Measurements from ENCODE around the gene ATF4. TPM values are rescaled to one million over a fixed set of nuclear protein-coding genes. Genes with fewer than 3 reads are reported as not detected.

ATF4 gene
- total and polyA plus RNA-seq, 2 of the 13 experiments (the other 11 are each of a cell fraction or from before 2014, with no cell fraction given): 486 to 1,297 TPM

DNA sequence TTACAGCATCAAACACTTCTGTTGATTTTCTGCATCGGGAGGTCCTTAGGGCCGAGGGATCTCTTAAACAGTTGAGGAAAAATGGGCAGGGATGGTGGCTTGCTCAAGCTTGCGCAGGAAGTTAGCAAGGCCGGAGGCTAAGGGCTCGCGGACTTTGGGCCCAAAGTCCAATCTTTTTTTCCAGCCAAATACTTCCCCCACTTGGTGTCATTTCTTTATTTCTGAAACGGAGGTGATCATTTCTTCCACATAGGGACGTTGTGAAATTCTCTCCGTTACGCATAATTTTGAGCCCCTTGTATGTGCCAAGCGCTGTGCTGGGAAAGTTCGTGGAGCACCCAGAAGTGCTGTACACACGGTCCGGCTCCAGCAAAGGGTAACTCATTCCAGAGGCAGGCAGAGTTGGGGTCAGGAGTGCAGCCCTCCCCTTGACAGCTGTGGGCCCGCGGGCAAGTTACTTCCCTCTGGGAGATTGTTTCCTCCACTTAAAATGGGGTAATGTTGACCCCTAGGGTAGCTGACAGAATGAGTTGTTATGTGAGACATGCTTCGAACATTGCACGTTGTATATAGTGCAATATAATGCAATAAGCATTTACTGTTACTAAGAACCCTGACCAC is 17.5 kb upstream of the ATF4 start (continued):
- TF ChIP-seq, protein P1, sequence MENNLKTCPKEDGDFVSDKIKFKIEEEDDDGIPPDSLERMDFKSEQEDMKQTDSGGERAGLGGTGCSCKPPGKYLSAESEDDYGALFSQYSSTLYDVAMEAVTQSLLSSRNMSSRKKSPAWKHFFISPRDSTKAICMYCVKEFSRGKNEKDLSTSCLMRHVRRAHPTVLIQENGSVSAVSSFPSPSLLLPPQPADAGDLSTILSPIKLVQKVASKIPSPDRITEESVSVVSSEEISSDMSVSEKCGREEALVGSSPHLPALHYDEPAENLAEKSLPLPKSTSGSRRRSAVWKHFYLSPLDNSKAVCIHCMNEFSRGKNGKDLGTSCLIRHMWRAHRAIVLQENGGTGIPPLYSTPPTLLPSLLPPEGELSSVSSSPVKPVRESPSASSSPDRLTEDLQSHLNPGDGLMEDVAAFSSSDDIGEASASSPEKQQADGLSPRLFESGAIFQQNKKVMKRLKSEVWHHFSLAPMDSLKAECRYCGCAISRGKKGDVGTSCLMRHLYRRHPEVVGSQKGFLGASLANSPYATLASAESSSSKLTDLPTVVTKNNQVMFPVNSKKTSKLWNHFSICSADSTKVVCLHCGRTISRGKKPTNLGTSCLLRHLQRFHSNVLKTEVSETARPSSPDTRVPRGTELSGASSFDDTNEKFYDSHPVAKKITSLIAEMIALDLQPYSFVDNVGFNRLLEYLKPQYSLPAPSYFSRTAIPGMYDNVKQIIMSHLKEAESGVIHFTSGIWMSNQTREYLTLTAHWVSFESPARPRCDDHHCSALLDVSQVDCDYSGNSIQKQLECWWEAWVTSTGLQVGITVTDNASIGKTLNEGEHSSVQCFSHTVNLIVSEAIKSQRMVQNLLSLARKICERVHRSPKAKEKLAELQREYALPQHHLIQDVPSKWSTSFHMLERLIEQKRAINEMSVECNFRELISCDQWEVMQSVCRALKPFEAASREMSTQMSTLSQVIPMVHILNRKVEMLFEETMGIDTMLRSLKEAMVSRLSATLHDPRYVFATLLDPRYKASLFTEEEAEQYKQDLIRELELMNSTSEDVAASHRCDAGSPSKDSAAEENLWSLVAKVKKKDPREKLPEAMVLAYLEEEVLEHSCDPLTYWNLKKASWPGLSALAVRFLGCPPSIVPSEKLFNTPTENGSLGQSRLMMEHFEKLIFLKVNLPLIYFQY (CRISPR knock-in tag; IDR thresholded peaks at IDR 0.05; ENCODE audit: borderline replicate concordance): no peak
- TF ChIP-seq SRSF4 (IDR thresholded peaks at IDR 0.05; ENCODE audit: low read depth, low read length, poor library complexity, severe bottlenecking): no peak
- TF ChIP-seq, protein P2, sequence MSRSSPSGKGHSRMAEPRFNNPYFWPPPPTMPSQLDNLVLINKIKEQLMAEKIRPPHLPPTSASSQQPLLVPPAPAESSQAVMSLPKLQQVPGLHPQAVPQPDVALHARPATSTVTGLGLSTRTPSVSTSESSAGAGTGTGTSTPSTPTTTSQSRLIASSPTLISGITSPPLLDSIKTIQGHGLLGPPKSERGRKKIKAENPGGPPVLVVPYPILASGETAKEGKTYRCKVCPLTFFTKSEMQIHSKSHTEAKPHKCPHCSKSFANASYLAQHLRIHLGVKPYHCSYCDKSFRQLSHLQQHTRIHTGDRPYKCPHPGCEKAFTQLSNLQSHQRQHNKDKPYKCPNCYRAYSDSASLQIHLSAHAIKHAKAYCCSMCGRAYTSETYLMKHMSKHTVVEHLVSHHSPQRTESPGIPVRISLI (CRISPR knock-in tag; IDR thresholded peaks at IDR 0.05; ENCODE audit: borderline replicate concordance): no peak
- TF ChIP-seq, protein P3, sequence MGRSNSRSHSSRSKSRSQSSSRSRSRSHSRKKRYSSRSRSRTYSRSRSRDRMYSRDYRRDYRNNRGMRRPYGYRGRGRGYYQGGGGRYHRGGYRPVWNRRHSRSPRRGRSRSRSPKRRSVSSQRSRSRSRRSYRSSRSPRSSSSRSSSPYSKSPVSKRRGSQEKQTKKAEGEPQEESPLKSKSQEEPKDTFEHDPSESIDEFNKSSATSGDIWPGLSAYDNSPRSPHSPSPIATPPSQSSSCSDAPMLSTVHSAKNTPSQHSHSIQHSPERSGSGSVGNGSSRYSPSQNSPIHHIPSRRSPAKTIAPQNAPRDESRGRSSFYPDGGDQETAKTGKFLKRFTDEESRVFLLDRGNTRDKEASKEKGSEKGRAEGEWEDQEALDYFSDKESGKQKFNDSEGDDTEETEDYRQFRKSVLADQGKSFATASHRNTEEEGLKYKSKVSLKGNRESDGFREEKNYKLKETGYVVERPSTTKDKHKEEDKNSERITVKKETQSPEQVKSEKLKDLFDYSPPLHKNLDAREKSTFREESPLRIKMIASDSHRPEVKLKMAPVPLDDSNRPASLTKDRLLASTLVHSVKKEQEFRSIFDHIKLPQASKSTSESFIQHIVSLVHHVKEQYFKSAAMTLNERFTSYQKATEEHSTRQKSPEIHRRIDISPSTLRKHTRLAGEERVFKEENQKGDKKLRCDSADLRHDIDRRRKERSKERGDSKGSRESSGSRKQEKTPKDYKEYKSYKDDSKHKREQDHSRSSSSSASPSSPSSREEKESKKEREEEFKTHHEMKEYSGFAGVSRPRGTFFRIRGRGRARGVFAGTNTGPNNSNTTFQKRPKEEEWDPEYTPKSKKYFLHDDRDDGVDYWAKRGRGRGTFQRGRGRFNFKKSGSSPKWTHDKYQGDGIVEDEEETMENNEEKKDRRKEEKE (IDR thresholded peaks at IDR 0.05): no peak
- TF ChIP-seq, protein P4, sequence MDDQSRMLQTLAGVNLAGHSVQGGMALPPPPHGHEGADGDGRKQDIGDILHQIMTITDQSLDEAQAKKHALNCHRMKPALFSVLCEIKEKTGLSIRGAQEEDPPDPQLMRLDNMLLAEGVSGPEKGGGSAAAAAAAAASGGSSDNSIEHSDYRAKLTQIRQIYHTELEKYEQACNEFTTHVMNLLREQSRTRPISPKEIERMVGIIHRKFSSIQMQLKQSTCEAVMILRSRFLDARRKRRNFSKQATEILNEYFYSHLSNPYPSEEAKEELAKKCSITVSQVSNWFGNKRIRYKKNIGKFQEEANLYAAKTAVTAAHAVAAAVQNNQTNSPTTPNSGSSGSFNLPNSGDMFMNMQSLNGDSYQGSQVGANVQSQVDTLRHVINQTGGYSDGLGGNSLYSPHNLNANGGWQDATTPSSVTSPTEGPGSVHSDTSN (CRISPR knock-in tag; IDR thresholded peaks at IDR 0.05; ENCODE audit: borderline replicate concordance): no peak
- no peak for TF ChIP-seq GTF3A (CRISPR knock-in tag; conservative IDR thresholded peaks at IDR 0.05)
- no peak for TF ChIP-seq HOXD1 (CRISPR knock-in tag; IDR thresholded peaks at IDR 0.05)
- TF ChIP-seq ZNF780A (CRISPR knock-in tag; IDR thresholded peaks at IDR 0.05): no peak
- no peak for TF ChIP-seq ZNF510 (CRISPR knock-in tag; IDR thresholded peaks at IDR 0.05; ENCODE audit: low read depth)
- no peak for TF ChIP-seq NCOA5 (CRISPR knock-in tag; IDR thresholded peaks at IDR 0.05)
- TF ChIP-seq EEA1 (CRISPR knock-in tag; IDR thresholded peaks at IDR 0.05; ENCODE audit: borderline replicate concordance): no peak
- TF ChIP-seq ZNF547 (CRISPR knock-in tag; IDR thresholded peaks at IDR 0.05): no peak
- TF ChIP-seq TP53 (CRISPR knock-in tag; conservative IDR thresholded peaks at IDR 0.05): no peak
- TF ChIP-seq ZSCAN21 (CRISPR knock-in tag; IDR thresholded peaks at IDR 0.05; ENCODE audit: borderline replicate concordance): no peak
- no peak for TF ChIP-seq KAT2B (IDR thresholded peaks at IDR 0.05; ENCODE audit: borderline replicate concordance, low read depth, low read length)
- TF ChIP-seq PITX1 (CRISPR knock-in tag; IDR thresholded peaks at IDR 0.05): no peak
- no peak for TF ChIP-seq NFE2L1 (CRISPR knock-in tag; IDR thresholded peaks at IDR 0.05; ENCODE audit: borderline replicate concordance)
- TF ChIP-seq, protein P5, sequence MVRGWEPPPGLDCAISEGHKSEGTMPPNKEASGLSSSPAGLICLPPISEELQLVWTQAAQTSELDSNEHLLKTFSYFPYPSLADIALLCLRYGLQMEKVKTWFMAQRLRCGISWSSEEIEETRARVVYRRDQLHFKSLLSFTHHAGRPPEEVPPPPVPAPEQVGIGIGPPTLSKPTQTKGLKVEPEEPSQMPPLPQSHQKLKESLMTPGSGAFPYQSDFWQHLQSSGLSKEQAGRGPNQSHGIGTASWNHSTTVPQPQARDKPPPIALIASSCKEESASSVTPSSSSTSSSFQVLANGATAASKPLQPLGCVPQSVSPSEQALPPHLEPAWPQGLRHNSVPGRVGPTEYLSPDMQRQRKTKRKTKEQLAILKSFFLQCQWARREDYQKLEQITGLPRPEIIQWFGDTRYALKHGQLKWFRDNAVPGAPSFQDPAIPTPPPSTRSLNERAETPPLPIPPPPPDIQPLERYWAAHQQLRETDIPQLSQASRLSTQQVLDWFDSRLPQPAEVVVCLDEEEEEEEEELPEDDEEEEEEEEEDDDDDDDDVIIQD (CRISPR knock-in tag; IDR thresholded peaks at IDR 0.05; ENCODE audit: low read depth): no peak

Data from HepG2 (cell line).